ENCODE results near the gene RNASEH2B.

DNA sequence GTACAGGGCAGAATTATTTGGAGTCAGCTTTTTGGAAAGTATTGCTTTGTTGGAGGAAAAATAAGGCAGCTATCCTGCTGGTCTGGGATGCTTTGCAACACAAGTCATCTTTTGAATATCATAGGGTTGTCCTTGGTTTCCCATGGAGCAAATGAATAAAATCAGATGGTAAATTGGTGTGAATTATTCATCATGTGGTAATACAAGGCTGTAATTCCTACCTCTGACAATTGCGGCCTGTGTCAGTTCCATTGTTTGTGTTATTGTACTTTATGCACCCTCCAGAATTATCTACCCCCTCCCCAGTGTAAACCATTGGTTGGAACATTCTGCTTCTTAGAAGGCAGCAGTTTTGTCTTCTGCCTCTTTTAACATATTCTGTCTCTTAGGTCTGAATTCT lies 46.2 kb downstream of the RNASEH2B start:
- no peak for TF ChIP-seq EP300 (IDR thresholded peaks at IDR 0.05; ENCODE audit: low read depth)
- TF ChIP-seq, protein P1, sequence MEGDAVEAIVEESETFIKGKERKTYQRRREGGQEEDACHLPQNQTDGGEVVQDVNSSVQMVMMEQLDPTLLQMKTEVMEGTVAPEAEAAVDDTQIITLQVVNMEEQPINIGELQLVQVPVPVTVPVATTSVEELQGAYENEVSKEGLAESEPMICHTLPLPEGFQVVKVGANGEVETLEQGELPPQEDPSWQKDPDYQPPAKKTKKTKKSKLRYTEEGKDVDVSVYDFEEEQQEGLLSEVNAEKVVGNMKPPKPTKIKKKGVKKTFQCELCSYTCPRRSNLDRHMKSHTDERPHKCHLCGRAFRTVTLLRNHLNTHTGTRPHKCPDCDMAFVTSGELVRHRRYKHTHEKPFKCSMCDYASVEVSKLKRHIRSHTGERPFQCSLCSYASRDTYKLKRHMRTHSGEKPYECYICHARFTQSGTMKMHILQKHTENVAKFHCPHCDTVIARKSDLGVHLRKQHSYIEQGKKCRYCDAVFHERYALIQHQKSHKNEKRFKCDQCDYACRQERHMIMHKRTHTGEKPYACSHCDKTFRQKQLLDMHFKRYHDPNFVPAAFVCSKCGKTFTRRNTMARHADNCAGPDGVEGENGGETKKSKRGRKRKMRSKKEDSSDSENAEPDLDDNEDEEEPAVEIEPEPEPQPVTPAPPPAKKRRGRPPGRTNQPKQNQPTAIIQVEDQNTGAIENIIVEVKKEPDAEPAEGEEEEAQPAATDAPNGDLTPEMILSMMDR (IDR thresholded peaks at IDR 0.05) = no peak
- TF ChIP-seq POLR2AphosphoS5 (IDR thresholded peaks at IDR 0.05) = no peak
